Activated T-helper 1 cell treated with anti-CD3 and anti-CD28 coated beads, Interleukin-12 subunit alpha, Interleukin-12 subunit beta, Interleukin-2, Interleukin-4 antibody, amounts not matched to agents 30 ng/mL and 10 ng/mL and 1 ng/mL, durations not matched to agents 14 hours and 24 hours and 36 hours (primary cell): ENCODE results near the gene RAD18. TPM values are rescaled to one million over a fixed set of nuclear protein-coding genes. Genes with fewer than 3 reads are reported as not detected.

Source experiments
- DNase-seq: peaks from one replicate; pipeline ENCODE4 v3.0.0; 2021; ENCODE audit warnings: low spot score
- H3K27ac Mint-ChIP-seq: one replicate; pipeline ENCODE4 v1.8.0; 2021; ENCODE audit warnings: mild to moderate bottlenecking, mixed read lengths
- H3K27me3 Mint-ChIP-seq: one replicate; pipeline ENCODE4 v1.8.0; 2022; ENCODE audit warnings: mild to moderate bottlenecking, moderate library complexity, mixed read lengths; ENCODE audit not compliant: insufficient read depth
- H3K36me3 Mint-ChIP-seq: one replicate; pipeline ENCODE4 v1.8.0; 2021; ENCODE audit warnings: low read depth, mixed read lengths
- H3K4me1 Mint-ChIP-seq: one replicate; pipeline ENCODE4 v1.8.0; 2021; ENCODE audit warnings: low read depth, mixed read lengths
- H3K4me3 Mint-ChIP-seq: one replicate; pipeline ENCODE4 v1.8.0; 2021; ENCODE audit warnings: mild to moderate bottlenecking, moderate library complexity, mixed read lengths
- H3K9me3 Mint-ChIP-seq: one replicate; pipeline ENCODE4 v1.8.0; 2021; ENCODE audit warnings: mixed read lengths
- intact Hi-C: fragments of 100-400 bp; cut with micrococcal nuclease; formaldehyde crosslinking; loops from one replicate; pipeline ENCODE4 v1.15.1; 2024
- total RNA-seq: library from RNA; stranded (reverse); gene quantifications from 2 replicates; pipeline ENCODE4 v1.2.3, GENCODE V29; 2022

RAD18 gene
- total RNA-seq, 1 donor from 2014 or later = 52.8 TPM

- Mint-ChIP-seq H3K27ac (no peak overlapping the region), H3K9me3 (no peaks in the 10 kb centered on the region), H3K4me3 (no peak overlapping the region), H3K27me3 (no peaks in the 10 kb centered on the region), H3K4me1 (peaks cover 6% of the 10 kb centered on the region), H3K36me3 (peaks cover 23% of the 10 kb centered on the region)
- DNase-seq = no peak
- intact Hi-C loops = no loop called here
Observed at GRCh38 chr3:8895829-8896228, 67.4 kb downstream of the RAD18 start.

GRCh38 chr3:8893001-8893400, 70.3 kb downstream of the RAD18 start:
- no peaks in the 10 kb centered on the region for H3K9me3 Mint-ChIP-seq
- intact Hi-C loops = no loop called here
- H3K4me3 Mint-ChIP-seq = no peak overlapping the region
- DNase-seq = no peak
- H3K27ac Mint-ChIP-seq = no peak overlapping the region
- H3K36me3 Mint-ChIP-seq = peaks cover 27% of the 10 kb centered on the region
- no peaks in the 10 kb centered on the region for H3K27me3 Mint-ChIP-seq
- H3K4me1 Mint-ChIP-seq = no peaks in the 10 kb centered on the region

- H3K27ac Mint-ChIP-seq = no peak overlapping the region
- H3K27me3 Mint-ChIP-seq = no peaks in the 10 kb centered on the region
- intact Hi-C loops = no loop called here
- H3K36me3 Mint-ChIP-seq = peaks cover 27% of the 10 kb centered on the region
- no peak for DNase-seq
- no peaks in the 10 kb centered on the region for H3K9me3 Mint-ChIP-seq
- H3K4me1 Mint-ChIP-seq = no peaks in the 10 kb centered on the region
- no peak overlapping the region for H3K4me3 Mint-ChIP-seq
Observed at GRCh38 chr3:8891774-8892173, 71.5 kb downstream of the RAD18 start.

GRCh38 chr3:8891303-8891702, 72.0 kb downstream of the RAD18 start:
- no peaks in the 10 kb centered on the region for H3K4me1 Mint-ChIP-seq
- no peak for DNase-seq
- H3K27ac Mint-ChIP-seq = no peak overlapping the region
- H3K9me3 Mint-ChIP-seq = no peaks in the 10 kb centered on the region
- no peaks in the 10 kb centered on the region for H3K27me3 Mint-ChIP-seq
- intact Hi-C loops = no loop called here
- H3K4me3 Mint-ChIP-seq = no peak overlapping the region
- peaks cover 28% of the 10 kb centered on the region for H3K36me3 Mint-ChIP-seq

GRCh38 chr3:8888301-8888915, 74.9 kb downstream of the RAD18 start:
- intact Hi-C loops = no loop called here
- Mint-ChIP-seq H3K4me1 (no peaks in the 10 kb centered on the region), H3K36me3 (peaks cover 28% of the 10 kb centered on the region), H3K27me3 (no peaks in the 10 kb centered on the region), H3K4me3 (no peak overlapping the region), H3K27ac (no peak overlapping the region), H3K9me3 (no peaks in the 10 kb centered on the region)
- no peak for DNase-seq

- no peaks in the 10 kb centered on the region for H3K4me1 Mint-ChIP-seq
- intact Hi-C loops = no loop called here
- H3K36me3 Mint-ChIP-seq = peaks cover 28% of the 10 kb centered on the region
- H3K4me3 Mint-ChIP-seq = no peak overlapping the region
- H3K27me3 Mint-ChIP-seq = no peaks in the 10 kb centered on the region
- no peak for DNase-seq
- no peak overlapping the region for H3K27ac Mint-ChIP-seq
- H3K9me3 Mint-ChIP-seq = no peaks in the 10 kb centered on the region
Observed at GRCh38 chr3:8887435-8888300, 75.6 kb downstream of the RAD18 start.

- Mint-ChIP-seq H3K27ac (no peak overlapping the region), H3K9me3 (no peaks in the 10 kb centered on the region), H3K4me3 (no peak overlapping the region), H3K27me3 (no peaks in the 10 kb centered on the region), H3K4me1 (no peaks in the 10 kb centered on the region), H3K36me3 (peaks cover 26% of the 10 kb centered on the region)
- intact Hi-C loops = no loop called here
- no peak for DNase-seq
Observed at GRCh38 chr3:8886546-8886945, 76.7 kb downstream of the RAD18 start.

- no peak for DNase-seq
- Mint-ChIP-seq H3K27me3 (no peaks in the 10 kb centered on the region), H3K4me1 (no peaks in the 10 kb centered on the region), H3K4me3 (no peak overlapping the region), H3K27ac (no peak overlapping the region), H3K36me3 (peaks cover 25% of the 10 kb centered on the region), H3K9me3 (no peaks in the 10 kb centered on the region)
- intact Hi-C loops = no loop called here
Observed at GRCh38 chr3:8885536-8886316, 77.5 kb downstream of the RAD18 start.

- intact Hi-C loops = no loop called here
- no peak overlapping the region for H3K27ac Mint-ChIP-seq
- no peaks in the 10 kb centered on the region for H3K4me1 Mint-ChIP-seq
- peaks cover 23% of the 10 kb centered on the region for H3K36me3 Mint-ChIP-seq
- no peak overlapping the region for H3K4me3 Mint-ChIP-seq
- DNase-seq = no peak
- no peaks in the 10 kb centered on the region for H3K27me3 Mint-ChIP-seq
- H3K9me3 Mint-ChIP-seq = no peaks in the 10 kb centered on the region
Observed at GRCh38 chr3:8884630-8885290, 78.5 kb downstream of the RAD18 start.

GRCh38 chr3:8882642-8883041, 80.6 kb downstream of the RAD18 start:
- no peak for DNase-seq
- Mint-ChIP-seq H3K9me3 (no peaks in the 10 kb centered on the region), H3K27ac (no peak overlapping the region), H3K27me3 (no peaks in the 10 kb centered on the region), H3K4me1 (peaks cover 4% of the 10 kb centered on the region), H3K36me3 (peaks cover 17% of the 10 kb centered on the region), H3K4me3 (no peak overlapping the region)
- intact Hi-C loops = no loop called here

GRCh38 chr3:8882171-8882593, 81.1 kb downstream of the RAD18 start:
- Mint-ChIP-seq H3K27ac (no peak overlapping the region), H3K36me3 (peaks cover 20% of the 10 kb centered on the region), H3K4me3 (no peak overlapping the region), H3K9me3 (no peaks in the 10 kb centered on the region), H3K27me3 (no peaks in the 10 kb centered on the region), H3K4me1 (peaks cover 4% of the 10 kb centered on the region)
- DNase-seq = no peak
- intact Hi-C loops = no loop called here

GRCh38 chr3:8879347-8879944, 83.8 kb downstream of the RAD18 start:
- no peak for DNase-seq
- intact Hi-C loops = no loop called here
- no peaks in the 10 kb centered on the region for H3K27me3 Mint-ChIP-seq
- no peak overlapping the region for H3K4me3 Mint-ChIP-seq
- H3K36me3 Mint-ChIP-seq = peaks cover 10% of the 10 kb centered on the region
- no peak overlapping the region for H3K27ac Mint-ChIP-seq
- no peaks in the 10 kb centered on the region for H3K9me3 Mint-ChIP-seq
- H3K4me1 Mint-ChIP-seq = peaks cover 4% of the 10 kb centered on the region
